Uterus (tissue), 4 donors: Measurements from ENCODE around the gene MIPOL1. TPM values are rescaled to one million over a fixed set of nuclear protein-coding genes. Genes with fewer than 3 reads are reported as not detected.

Experiments
- DNase-seq, 2 donors: peaks; one replicate each; pipeline ENCODE4 v3.0.0-alpha.2; 2019 to 2020
- H3K27ac ChIP-seq, 2 donors: fragments of 200-600 bp; sonication (generic); 1 replicate in 1 of 2; 2 replicates in 1 of 2; pipeline ENCODE4 v1.5.1; 2016 to 2018
- H3K27me3 ChIP-seq, 2 donors: fragments of 200-600 bp; sonication (generic); one replicate each; pipeline ENCODE4 v1.5.1; 2018 to 2019; ENCODE audit warnings: control low read depth in 1 of 2
- H3K36me3 ChIP-seq, 2 donors: fragments of 200-600 bp; sonication (generic); one replicate each; pipeline ENCODE4 v1.5.1; 2019; ENCODE audit warnings: control low read depth in 1 of 2
- H3K4me1 ChIP-seq, 2 donors: fragments of 200-600 bp; sonication (generic); one replicate each; pipeline ENCODE4 v1.5.1; 2018 to 2019; ENCODE audit warnings: control low read depth in 1 of 2
- H3K4me3 ChIP-seq, 2 donors: fragments of 200-600 bp; sonication (generic); 1 replicate in 1 of 2; 2 replicates in 1 of 2; pipeline ENCODE4 v1.5.1; 2018 to 2019; ENCODE audit warnings: mild to moderate bottlenecking in 1 of 2
- H3K9me3 ChIP-seq, 2 donors: fragments of 200-600 bp; sonication (generic); one replicate each; pipeline ENCODE4 v1.5.1; 2019; ENCODE audit warnings: control low read depth in 1 of 2
- POLR2A ChIP-seq, 2 donors: fragments of 450-650 bp; IDR thresholded peaks; one replicate each; pipeline ENCODE4 v1.6.1; 2016; ENCODE audit warnings: antibody characterized with exemption in 2 of 2, mild to moderate bottlenecking in 1 of 2, moderate library complexity in 1 of 2
- intact Hi-C: fragments of 100-400 bp; cut with DNase I; formaldehyde crosslinking; loops from one replicate; pipeline ENCODE4 v1.15.1; 2023; ENCODE audit warnings: low total_unique reads
- total RNA-seq, 4 donors: library from RNA; depleted of rRNA in 3 of 4; stranded (reverse); fragments of >200 nt in 3 of 4; gene quantifications; one replicate each; pipeline versions ENCODE4 v1.1.0 to v1.2.4, GENCODE V29; 2014 to 2023
- TF ChIP-seq, protein P1 (sequence below), 4 experiments: fragments of 200-600 bp in 2 of 4; fragments of 450-650 bp in 2 of 4; sonication (generic) in 2 of 4; IDR thresholded peaks; one replicate each; pipeline ENCODE4 v1.5.1; 2016 to 2019; ENCODE audit warnings: antibody characterized with exemption in 4 of 4, mild to moderate bottlenecking in 2 of 4, moderate library complexity in 1 of 4
- donor health status: DM: yes; HTN: yes; CAD: no.

Gene MIPOL1
- total RNA-seq, 4 donors from 2014 or later = 22.8 to 52.1 (median 39.4) TPM

DNA sequence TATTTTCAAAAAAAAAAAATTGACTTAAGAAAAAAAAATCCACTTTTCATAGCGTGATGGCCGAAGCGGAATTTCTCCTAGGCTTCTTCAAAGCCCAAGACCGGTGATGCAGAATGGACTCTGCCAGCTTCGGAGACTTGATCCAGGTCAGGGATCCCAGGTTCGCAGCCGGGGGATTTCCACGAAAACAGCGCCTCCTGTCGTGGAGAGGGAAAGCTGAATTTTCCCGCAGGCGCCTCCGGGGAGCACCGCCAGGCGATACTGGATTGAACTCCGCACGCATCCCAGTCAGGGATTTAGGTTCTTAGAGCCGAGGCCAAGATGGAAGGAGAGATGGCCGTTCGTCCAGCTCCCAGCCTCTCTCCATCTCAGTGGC, 399.8 kb downstream of the MIPOL1 start:
- no peaks in the 10 kb centered on the region for H3K9me3 ChIP-seq
- no peaks in the 10 kb centered on the region for H3K36me3 ChIP-seq
- H3K4me3 ChIP-seq = no peak overlapping the region
- peaks cover 31 to 83% of the 10 kb centered on the region in 2 donors for H3K27me3 ChIP-seq
- TF ChIP-seq, protein P1, sequence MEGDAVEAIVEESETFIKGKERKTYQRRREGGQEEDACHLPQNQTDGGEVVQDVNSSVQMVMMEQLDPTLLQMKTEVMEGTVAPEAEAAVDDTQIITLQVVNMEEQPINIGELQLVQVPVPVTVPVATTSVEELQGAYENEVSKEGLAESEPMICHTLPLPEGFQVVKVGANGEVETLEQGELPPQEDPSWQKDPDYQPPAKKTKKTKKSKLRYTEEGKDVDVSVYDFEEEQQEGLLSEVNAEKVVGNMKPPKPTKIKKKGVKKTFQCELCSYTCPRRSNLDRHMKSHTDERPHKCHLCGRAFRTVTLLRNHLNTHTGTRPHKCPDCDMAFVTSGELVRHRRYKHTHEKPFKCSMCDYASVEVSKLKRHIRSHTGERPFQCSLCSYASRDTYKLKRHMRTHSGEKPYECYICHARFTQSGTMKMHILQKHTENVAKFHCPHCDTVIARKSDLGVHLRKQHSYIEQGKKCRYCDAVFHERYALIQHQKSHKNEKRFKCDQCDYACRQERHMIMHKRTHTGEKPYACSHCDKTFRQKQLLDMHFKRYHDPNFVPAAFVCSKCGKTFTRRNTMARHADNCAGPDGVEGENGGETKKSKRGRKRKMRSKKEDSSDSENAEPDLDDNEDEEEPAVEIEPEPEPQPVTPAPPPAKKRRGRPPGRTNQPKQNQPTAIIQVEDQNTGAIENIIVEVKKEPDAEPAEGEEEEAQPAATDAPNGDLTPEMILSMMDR (IDR thresholded peaks at IDR 0.05) = no peak
- TF ChIP-seq POLR2A (IDR thresholded peaks at IDR 0.05) = no peak
- peaks cover 0 to 18% of the 10 kb centered on the region in 2 donors for H3K4me1 ChIP-seq
- DNase-seq = no peak
- intact Hi-C loops = no loop called here
- H3K27ac ChIP-seq = no peak overlapping the region

DNA sequence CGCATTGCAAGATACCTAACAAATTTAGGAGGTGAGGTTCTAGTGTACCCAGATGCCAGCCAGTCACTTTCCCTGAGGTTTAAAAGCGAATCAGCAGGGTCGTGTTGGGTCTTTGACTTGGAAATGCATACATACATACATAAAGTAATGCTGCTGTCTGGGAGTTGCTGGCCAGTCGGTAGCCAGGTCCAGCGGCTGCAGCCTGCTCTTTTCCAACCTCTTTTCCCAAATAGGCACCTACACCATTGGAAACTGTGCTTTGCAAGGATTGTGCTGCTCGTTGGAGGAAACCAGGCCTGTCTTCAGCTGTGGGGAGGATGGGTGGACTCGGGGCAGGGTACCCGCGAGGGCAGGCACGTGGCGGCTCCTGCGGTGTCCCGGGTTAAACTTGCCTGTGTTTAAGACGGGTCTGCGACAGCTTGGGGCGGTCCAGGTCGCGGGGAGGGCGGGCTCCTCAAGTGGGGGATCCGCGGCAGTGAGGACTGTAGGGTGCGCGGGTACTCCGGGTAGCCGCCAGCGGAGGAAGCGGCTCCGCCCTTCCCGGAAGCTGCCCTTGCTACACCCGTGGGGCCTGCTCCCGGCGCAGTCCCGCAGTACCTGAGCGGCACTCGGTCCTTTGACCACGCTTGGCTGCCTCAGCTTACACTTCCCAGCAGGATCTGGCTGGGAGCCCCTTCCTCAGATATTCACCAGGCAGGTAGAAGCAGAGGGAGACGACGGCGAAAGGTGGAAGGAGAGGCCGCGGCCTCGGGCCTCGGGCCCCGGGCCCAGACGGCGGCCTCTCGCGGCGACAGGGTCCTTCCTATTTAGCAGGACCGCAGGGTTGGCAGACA, 400.4 kb downstream of the MIPOL1 start:
- Histone ChIP-seq H3K4me3 (no peak overlapping the region), H3K27ac (no peak overlapping the region), H3K4me1 (peaks cover 0 to 18% of the 10 kb centered on the region in 2 donors), H3K9me3 (no peaks in the 10 kb centered on the region), H3K36me3 (no peaks in the 10 kb centered on the region), H3K27me3 (peaks cover 25 to 83% of the 10 kb centered on the region in 2 donors)
- intact Hi-C loops = no loop called here
- no peak for TF ChIP-seq POLR2A (IDR thresholded peaks at IDR 0.05)
- no peak for DNase-seq

DNA sequence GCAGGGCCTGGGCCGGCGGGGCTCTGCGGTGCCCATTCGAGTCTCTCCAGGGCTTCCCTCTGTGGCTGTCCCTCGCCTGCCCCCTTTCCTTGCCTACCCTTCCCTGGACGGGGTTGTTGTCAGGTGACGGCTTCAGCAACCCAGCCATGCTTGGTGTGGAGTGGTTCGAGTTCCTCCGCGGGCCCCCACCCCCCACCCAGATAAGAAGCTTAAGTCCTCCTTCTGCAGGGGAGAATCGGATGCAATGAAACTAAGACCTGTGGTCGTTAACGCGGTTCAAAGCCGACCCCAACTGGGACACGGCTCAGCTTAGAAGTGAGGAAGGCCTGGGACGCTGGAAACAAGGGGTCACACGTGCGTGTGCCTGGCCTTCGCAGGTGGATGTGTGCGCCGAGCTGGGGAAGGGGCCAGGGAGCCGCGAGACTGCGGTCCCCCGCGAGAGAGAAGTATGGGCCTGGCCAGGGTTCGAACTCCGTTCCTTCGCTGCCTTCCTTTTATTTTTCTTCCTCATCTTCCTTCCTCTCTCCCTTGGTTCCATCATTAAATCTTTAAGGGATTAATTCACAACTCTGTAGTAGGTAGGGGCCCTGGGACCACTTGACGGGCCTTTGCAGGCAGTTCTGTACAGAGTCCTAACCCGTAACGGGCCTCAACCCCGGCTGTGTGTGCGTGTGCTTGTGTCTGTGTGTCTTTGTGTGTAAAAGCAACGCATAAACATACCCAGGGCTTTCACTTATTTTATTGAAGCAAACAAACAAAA, 401.2 kb downstream of the MIPOL1 start:
- TF ChIP-seq, protein P1 (IDR thresholded peaks at IDR 0.05) = no peak
- no peak for TF ChIP-seq POLR2A (IDR thresholded peaks at IDR 0.05)
- H3K27me3 ChIP-seq = peaks cover 18 to 76% of the 10 kb centered on the region in 2 donors
- H3K9me3 ChIP-seq = no peaks in the 10 kb centered on the region
- H3K27ac ChIP-seq = no peak overlapping the region
- H3K4me3 ChIP-seq = no peak overlapping the region
- H3K4me1 ChIP-seq = peaks cover 0 to 18% of the 10 kb centered on the region in 2 donors
- intact Hi-C loops = no loop called here
- no peak for DNase-seq
- no peaks in the 10 kb centered on the region for H3K36me3 ChIP-seq

DNA sequence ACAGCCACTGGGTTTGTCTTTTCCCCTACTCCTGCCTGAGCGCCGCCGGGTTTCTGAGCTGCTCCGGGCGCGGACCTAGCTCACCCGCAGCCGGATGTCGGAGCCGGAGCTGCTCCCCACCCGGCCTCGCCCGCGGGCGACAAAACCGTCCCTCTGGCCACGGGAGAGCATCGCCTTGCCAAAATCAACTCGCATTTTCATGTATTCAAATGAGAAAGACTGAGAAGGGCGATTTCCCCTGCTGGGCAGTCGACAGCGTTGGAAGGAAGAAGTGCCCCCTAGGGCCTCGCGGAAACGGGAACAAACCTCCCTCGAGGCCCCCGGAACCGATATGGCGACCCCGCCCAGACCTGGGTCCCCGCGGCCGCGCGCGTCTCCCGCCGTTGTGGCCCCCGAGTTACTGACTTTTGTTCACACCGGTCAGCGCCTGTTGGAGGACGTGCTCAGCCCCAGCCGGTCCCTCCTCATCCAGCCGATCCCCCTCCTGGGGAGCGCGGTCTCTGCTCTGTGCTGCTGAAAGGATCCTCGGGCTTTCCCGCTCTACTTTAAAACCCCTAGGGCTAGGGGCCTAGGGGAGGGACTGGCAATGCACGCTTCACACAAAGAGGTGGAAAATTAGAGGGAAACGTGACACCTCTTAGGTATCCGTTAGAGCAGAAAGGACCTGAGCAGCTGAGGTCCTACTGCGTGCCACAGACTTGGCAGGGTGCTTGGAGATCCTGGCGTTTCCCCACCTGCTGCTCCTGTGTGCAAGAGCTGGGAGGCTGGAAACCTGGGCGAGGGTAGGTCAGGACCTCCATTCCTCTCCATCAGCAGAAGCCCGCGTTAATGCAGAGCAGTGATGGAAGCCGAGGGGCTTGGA, 402.0 kb downstream of the MIPOL1 start:
- Histone ChIP-seq H3K4me3 (no peak overlapping the region), H3K27ac (no peak overlapping the region), H3K9me3 (no peaks in the 10 kb centered on the region), H3K36me3 (no peaks in the 10 kb centered on the region), H3K27me3 (peaks cover 14 to 74% of the 10 kb centered on the region in 2 donors), H3K4me1 (peaks cover 0 to 13% of the 10 kb centered on the region in 2 donors)
- intact Hi-C loops = no loop called here
- TF ChIP-seq POLR2A (IDR thresholded peaks at IDR 0.05) = no peak
- TF ChIP-seq, protein P1 (IDR thresholded peaks at IDR 0.05) = no peak
- DNase-seq = no peak
